GM21619 (cell line): ENCODE measurements around the gene PRELID2.
"Not testable (repeated sequence)": the region's sequence is repeated elsewhere in the genome, so short reads cannot be mapped to it uniquely, and the experiment has no call there.

Experiments used
- ATAC-seq: cut with Tn5 transposase; IDR thresholded peaks from one replicate; pipeline ENCODE4 v1.9.1; 2021; ENCODE audit not compliant: unreplicated experiment

PRELID2 gene

GRCh38 chr5:145798503-145798902 lies 36.6 kb downstream of the PRELID2 start:
- not testable (repeated sequence) for ATAC-seq

DNA sequence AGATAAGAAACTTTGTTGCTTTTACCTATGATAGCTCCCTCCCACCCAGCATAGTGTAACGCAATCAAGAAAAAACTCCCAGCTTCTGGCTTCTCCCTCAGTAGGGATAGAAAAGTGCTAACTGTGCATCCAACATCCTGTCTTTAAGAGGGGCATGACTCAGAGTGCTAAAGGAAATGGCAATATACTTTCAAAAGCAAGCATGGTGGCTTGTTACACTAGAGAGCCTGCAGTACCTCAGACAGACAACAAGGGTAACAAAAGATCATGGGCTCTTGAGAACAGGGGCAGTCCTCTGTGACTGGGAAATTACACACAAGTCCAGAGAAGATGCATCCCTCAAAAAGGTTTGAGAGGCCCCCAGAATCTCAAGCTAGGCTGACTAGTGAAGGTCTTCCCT lies 37.8 kb downstream of the PRELID2 start:
- no peak for ATAC-seq

GRCh38 chr5:145796318-145796717 lies 38.8 kb downstream of the PRELID2 start:
- no peak for ATAC-seq

- ATAC-seq = no peak
These were observed 41.6 kb downstream of the PRELID2 start for GRCh38 chr5:145793574-145793973.

GRCh38 chr5:145792840-145793239 lies 42.3 kb downstream of the PRELID2 start:
- no peak for ATAC-seq

GRCh38 chr5:145791866-145792265 lies 43.3 kb downstream of the PRELID2 start:
- ATAC-seq = no peak

GRCh38 chr5:145787996-145788395 lies 47.1 kb downstream of the PRELID2 start:
- no peak for ATAC-seq

DNA sequence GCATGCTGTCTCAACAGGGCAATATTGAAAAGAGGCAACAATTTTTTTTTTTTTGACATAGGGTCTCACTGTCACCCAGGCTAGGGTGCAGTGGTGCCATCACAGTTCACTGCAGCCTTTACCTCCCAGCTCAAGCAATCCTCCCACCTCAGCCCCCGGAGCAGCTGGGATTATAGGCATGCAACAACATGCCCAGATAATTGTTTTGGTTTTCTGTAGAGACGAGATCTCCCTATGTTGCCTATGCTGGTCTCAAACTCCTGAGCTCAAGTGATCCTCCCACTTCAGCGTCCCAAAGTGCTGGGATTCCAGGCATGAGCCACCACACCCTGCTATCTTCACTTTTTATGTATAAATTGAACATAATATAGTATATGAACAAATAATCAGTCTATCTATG lies 47.6 kb downstream of the PRELID2 start:
- no peak for ATAC-seq

- ATAC-seq = no peak
These were observed 48.1 kb downstream of the PRELID2 start for GRCh38 chr5:145787001-145787400.

DNA sequence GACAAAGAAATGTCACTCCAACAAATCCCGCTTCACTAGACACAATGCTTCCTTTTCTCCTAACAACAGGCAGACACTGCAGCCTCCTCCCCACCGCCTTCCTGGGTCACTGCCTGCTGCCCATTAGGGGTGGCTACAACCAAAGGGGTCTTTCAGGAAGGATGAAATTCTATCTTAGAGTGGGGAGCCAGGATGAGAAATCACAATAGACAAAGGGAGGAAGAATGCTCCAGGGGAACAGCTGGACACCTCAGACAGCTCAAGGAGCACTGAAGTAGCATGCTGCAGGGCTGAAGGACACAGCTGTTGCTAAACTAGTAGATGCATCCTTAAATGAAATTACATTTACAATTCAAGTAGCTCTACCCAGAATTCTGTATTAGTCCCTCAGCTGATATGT lies 54.2 kb downstream of the PRELID2 start:
- ATAC-seq = no peak

DNA sequence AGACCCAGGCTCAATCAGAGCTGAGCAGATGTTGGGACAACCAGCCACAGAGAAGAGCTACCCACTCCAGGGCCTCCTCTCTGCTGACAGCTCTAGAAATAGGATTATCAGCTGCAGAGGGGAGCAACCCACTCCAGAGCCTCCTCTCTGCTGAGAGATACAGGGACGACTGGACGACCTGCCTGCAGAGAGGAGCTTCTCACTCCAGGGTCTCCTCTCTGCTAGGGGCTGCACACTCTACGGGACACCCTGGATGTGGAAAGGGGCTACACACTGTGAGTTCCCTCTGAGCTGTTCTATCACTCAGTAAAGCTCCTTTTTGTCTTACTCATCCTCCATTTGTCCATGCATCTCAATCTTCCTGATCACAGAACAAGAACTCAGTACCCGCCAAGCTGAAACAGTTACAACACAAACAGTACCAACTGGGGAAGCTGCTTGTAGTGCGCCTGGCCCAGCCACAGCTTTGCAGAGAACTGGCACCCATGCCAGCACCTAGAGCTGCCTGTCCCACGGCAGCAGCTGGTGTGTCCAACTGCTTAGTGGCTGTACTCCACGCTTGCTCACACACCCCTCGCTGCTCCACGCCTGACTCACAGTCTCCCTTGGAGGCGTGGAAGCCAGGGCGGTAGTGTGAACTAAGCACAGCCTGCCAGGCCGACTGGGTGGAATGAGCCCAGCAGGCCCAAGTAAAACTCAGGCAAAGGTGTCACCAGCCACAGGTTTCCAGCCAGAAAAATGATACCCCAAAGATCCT lies 56.8 kb downstream of the PRELID2 start:
- ATAC-seq = no peak

DNA sequence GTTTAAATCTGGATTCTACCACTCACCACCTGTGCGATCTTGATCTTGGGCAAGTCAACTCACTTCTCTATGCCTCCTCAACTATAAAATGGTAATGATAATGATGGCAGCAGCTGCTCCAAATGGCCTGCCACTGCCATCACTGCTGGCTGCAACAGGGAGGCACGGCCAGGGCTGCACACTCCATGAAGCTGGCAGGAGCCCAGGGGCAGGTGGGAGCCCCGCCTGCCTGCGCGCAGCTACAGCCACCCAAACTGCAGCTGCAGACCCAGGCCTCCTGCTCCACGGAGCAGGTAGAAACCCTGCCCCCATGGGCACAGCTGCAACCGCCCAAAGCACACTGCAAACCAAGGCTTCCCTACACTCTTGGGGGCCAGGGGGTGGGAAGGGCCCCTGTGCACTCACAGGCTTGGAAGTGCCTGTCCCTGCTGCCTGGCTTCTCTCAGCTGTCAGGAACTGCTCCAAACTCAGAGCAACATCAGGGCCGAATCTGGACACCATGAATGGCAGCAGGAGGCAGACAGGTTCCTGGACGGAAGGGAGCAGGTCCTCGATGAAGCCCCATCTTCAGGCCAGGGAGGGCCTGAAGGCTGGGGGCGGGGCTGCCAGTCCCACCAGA lies 57.6 kb downstream of the PRELID2 start:
- ATAC-seq = no peak

GRCh38 chr5:145776886-145777285 lies 58.3 kb downstream of the PRELID2 start:
- no peak for ATAC-seq

GRCh38 chr5:145775893-145776444 lies 59.2 kb downstream of the PRELID2 start:
- no peak for ATAC-seq

DNA sequence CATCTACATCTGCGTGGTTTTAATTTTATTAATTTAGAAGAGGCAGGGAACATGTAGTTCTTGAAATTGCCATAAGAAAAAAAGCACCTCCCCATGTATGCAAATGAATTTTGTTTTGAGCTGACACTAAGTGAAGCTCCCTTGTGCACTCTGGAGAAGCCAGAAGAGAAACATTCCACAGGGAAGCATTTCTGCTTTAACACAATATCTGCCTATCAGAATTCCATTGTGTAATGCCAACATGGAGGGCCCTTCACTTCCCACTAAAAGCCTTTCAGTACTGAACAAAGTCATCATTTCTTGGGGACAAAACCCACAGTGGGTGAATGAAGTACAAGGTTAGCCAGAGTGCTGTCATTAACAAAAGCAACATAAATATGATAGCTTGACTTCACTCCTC lies 59.7 kb downstream of the PRELID2 start:
- ATAC-seq = no peak

GRCh38 chr5:145774442-145774841 lies 60.7 kb downstream of the PRELID2 start:
- no peak for ATAC-seq

DNA sequence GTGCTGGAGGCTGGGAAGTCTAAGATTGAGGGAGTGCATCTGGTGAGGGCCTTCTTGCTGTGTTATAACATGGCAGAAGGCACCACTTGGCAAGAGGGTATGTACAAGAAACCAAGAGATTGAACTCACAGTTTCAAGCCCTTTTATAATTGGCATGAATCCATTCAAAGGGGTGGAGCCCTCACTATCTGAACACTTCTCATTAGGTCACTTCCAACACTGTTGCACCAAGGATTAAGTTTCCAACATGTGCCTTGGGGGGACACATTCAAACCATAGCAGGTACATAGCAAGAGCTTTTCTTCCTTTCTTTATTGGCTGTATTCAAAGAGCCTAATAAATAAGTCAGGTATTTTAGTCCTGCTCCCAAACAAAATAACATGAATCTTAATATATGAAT lies 62.7 kb downstream of the PRELID2 start:
- ATAC-seq = no peak

GRCh38 chr5:145768863-145769262 lies 66.3 kb downstream of the PRELID2 start:
- no peak for ATAC-seq

GRCh38 chr5:145764325-145764724 lies 70.8 kb downstream of the PRELID2 start:
- ATAC-seq = no peak

DNA sequence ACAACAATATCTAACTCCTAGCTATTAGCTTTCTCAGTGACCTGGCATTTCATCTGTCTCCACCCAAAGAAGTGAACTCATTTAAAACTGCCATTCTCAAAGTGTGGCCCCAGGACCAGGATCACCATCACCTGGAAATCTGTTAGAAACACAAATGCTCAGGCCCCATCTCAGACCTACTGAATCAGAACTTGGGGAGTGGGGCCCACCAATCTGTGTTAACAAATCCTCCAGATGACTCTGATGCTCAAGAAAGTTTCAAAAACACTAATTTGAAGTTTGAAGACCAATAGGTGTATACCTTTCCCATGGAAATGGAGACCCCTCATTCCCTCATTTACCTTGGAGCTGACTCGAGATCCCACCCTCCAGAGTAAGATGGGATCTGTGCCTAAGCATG lies 72.3 kb downstream of the PRELID2 start:
- no peak for ATAC-seq

GRCh38 chr5:145761254-145761653 lies 73.9 kb downstream of the PRELID2 start:
- no peak for ATAC-seq

GRCh38 chr5:145760660-145761059 lies 74.5 kb downstream of the PRELID2 start:
- ATAC-seq = no peak
